GM12875 (cell line): ENCODE results near the gene IQSEC3.

Source experiments
- H3K4me3 ChIP-seq: one replicate; pipeline ENCODE4 v1.5.1; 2011; ENCODE audit warnings: low read depth, low read length, control low read depth
- TF ChIP-seq, protein P1 (sequence below): IDR thresholded peaks from 2 replicates; pipeline ENCODE4 v1.5.1; 2011; ENCODE audit warnings: low read depth, mild to moderate bottlenecking, control low read depth, inconsistent platforms, low read length, moderate library complexity, borderline replicate concordance; ENCODE audit not compliant: insufficient read depth

Gene IQSEC3

DNA sequence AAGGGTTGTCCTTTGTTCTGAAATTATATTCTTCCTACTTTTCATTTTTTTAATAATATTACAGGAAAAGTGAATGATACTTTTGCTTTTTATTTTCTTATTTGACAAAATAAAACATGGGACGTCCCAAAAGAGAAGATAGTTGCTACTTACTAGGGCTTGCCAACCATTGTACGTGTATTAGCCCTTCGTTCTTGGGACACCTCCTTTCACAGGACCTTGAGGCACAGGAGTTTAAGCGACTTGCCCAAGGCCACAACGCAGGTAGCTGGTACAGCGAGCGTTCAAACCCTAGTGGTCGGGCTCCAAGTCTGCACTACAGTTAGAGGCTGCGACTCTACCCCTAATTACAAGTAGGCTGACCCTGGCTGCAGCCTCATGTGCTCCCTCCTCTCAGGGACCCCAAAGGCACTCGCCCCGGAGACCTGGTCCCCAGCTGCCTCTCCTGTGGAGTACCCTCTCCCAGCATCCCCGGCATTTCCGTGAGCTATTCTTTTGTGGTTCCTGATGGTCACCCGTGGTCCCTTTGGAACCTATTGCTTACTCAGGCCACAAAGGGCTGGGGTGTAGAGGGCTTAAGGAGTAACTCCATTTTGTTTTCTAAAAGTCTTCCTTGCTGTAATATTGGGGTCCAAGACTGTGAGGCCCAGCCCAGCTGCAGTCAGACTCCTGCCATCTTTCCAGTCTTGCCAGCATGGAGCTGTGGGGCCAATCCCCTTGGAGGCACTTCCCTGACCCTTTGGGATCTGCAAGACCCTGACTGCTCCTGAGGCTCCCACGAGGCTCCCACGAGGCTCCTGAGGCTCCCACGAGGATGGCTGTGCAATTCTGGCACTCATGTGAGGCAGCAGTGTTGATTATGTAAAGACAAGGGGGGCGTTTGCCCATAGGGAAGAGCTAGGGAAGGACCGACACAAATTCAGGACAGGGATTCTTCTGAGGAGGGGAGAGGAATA, 49.7 kb downstream of the IQSEC3 start:
- TF ChIP-seq, protein P1, sequence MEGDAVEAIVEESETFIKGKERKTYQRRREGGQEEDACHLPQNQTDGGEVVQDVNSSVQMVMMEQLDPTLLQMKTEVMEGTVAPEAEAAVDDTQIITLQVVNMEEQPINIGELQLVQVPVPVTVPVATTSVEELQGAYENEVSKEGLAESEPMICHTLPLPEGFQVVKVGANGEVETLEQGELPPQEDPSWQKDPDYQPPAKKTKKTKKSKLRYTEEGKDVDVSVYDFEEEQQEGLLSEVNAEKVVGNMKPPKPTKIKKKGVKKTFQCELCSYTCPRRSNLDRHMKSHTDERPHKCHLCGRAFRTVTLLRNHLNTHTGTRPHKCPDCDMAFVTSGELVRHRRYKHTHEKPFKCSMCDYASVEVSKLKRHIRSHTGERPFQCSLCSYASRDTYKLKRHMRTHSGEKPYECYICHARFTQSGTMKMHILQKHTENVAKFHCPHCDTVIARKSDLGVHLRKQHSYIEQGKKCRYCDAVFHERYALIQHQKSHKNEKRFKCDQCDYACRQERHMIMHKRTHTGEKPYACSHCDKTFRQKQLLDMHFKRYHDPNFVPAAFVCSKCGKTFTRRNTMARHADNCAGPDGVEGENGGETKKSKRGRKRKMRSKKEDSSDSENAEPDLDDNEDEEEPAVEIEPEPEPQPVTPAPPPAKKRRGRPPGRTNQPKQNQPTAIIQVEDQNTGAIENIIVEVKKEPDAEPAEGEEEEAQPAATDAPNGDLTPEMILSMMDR, result no peak

DNA sequence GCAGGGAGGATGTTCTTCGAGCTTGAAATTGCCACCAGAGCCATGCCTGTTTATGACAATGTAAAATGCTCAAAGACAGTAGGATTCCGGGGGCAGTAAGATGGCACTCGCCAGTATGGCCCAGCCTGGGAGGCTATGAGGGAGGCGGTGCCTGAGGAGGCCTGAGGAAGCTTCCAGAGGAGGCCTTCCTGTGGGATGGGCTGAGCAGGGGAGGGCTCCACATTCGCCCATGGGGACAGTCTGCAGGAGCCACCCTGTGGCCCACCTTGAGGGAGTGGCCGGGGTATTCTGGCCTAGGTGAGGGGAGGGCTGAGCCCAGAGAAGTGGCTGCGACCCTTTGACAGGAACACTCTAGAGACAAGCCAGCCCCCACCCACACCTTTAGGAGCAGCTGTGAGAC, 50.7 kb downstream of the IQSEC3 start:
- H3K4me3 ChIP-seq, result no peak overlapping the region
- TF ChIP-seq, protein P1, result no peak

More for the DNA sequence above, 49.7 kb downstream of the IQSEC3 start:
- H3K4me3 ChIP-seq, result no peak overlapping the region

DNA sequence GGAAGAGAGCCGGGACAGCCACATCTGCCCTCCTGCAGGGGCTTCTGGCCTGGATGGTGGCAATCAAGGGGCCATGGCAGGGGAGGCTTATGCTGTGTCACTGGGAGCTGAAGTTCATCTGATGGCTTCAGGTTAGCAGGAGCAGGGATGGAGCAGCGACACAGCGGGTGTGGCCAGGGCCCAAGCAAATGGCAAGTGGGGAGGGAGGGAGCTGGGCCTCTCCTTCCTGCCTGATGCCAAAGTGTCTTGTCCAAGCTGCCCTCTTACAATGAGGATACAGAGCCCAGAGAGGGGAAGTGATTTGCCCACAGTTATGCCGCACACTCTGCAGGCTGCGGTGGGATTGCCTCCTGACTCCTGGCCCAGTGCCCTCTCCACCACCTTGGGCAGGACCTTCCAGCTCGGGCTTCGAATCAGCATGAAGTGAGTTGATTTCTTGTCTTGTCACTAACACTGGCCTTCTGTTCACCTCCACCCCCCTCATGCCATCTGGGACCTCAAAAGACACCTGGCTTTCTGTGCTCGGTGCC, 51.3 kb downstream of the IQSEC3 start:
- TF ChIP-seq, protein P1, result no peak

DNA sequence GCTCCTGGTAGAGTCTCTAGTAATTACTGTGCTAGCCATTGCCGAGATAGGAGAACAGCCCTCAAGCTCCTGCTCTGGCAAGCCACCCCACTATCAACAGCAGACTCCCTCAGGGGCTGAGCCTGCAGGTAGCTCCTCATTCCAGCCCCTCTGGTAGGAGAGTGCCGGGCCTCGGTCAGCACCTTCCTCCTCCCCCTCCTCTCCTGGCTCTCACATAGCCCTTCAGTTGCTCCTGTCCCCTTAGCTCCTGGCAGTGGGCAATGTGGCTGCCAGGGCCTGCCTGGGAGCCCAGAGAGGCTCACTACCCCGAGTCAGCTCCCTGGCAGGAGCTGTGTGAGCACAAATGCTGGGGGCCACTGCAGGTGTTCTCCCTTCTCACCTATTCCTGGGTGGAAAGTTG, 52.0 kb downstream of the IQSEC3 start:
- H3K4me3 ChIP-seq, result no peak overlapping the region
- TF ChIP-seq, protein P1, result no peak

More for the DNA sequence above, 51.3 kb downstream of the IQSEC3 start:
- no peak overlapping the region for H3K4me3 ChIP-seq

DNA sequence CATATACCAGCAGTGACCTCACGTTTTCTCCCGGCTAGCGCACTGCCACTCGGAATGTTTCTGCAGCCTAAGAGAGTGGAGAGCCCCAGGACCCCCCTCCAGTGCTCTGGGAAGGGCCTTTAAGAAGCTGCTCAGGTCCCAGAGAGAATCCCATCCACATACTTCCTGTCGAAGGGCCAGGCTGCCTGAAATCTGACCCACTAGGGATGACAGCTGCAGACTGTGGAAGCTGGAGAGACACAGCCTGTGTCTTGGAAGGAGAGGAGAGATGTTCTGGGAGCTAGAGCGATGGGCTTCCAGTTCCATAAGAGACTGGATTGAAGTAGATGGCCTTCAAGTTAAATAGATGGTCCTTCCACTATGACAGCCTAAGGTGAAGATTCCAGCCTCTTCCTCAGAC, 54.4 kb downstream of the IQSEC3 start:
- TF ChIP-seq, protein P1, result no peak
- H3K4me3 ChIP-seq, result no peak overlapping the region

DNA sequence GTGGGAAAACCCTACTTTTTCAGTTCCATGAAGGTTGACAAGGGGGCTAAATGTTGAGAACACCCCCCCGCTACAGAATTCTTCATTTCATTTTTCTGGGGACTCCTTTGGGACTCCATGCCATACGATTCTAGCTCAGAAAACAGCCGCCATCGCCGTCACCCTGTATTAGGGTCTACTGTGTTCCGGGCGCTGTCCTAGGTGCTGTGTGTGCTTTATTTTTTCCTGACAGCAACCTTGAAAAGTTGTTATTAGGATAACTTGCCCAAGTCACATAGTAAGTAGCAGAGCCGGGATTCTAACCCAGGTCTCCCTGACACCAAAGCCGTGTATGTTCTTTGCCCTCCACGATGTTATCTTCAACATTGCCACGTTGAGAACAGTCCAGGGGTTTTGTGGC, 55.1 kb downstream of the IQSEC3 start:
- H3K4me3 ChIP-seq, result no peak overlapping the region
- TF ChIP-seq, protein P1, result no peak

DNA sequence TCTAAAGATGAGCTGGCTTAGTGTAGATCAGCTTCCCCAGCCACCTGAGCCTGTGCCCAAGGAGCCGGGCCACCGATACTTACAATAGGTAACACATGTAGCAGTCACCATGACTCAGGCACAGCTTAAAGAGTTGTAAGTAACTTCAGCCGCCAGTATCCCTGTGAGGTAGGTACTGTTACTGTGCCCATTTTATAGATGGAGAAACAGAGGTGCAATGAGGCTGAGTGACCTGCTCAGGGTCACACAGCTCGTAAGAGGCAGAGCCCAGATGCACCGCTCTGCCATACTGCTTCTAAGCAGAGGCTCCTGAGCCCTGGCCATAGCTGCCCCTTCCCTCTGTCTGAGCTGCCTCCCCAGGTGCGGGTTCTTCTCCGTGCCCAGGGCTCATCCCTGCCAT, 58.5 kb downstream of the IQSEC3 start:
- no peak overlapping the region for H3K4me3 ChIP-seq
- TF ChIP-seq, protein P1, result no peak
